Neuronal stem cell (in vitro differentiated cells): ENCODE measurements around the gene PTPRG.
"Not testable (repeated sequence)": the region's sequence is repeated elsewhere in the genome, so short reads cannot be mapped to it uniquely, and the experiment has no call there.

Source experiments
- DNase-seq: peaks from one replicate; pipeline ENCODE4 v3.0.0-alpha.2; 2013; ENCODE audit warnings: low spot score
- H2AFZ ChIP-seq: one replicate; pipeline ENCODE4 v1.6.1; 2013; ENCODE audit warnings: mild to moderate bottlenecking, low read length, inconsistent platforms
- H2AK5ac ChIP-seq: 2 replicates; pipeline ENCODE4 v1.6.1; 2013; ENCODE audit warnings: low read depth, mild to moderate bottlenecking, inconsistent platforms, low read length, moderate library complexity, mixed read lengths
- H2BK120ac ChIP-seq: 2 replicates; pipeline ENCODE4 v1.6.1; 2013; ENCODE audit warnings: low read depth, mild to moderate bottlenecking, inconsistent platforms, low read length, moderate library complexity, mixed read lengths
- H2BK12ac ChIP-seq: one replicate; pipeline ENCODE4 v1.6.1; 2013; ENCODE audit warnings: low read length, inconsistent platforms
- H2BK15ac ChIP-seq: 2 replicates; pipeline ENCODE4 v1.6.1; 2013; ENCODE audit warnings: mild to moderate bottlenecking, low read length, inconsistent platforms, mixed read lengths
- H2BK5ac ChIP-seq: one replicate; pipeline ENCODE4 v1.6.1; 2013; ENCODE audit warnings: inconsistent platforms, mild to moderate bottlenecking, low read length, moderate library complexity
- H3K14ac ChIP-seq: one replicate; pipeline ENCODE4 v1.6.1; 2013; ENCODE audit warnings: low read length, inconsistent platforms
- H3K18ac ChIP-seq: 2 replicates; pipeline ENCODE4 v1.6.1; 2013; ENCODE audit warnings: low read length, inconsistent platforms
- H3K23ac ChIP-seq: 2 replicates; pipeline ENCODE4 v1.6.1; 2013; ENCODE audit warnings: low read depth, mild to moderate bottlenecking, mixed read lengths, low read length, inconsistent platforms; ENCODE audit not compliant: poor library complexity
- H3K27ac ChIP-seq: replicated peaks from 3 replicates; pipeline ENCODE4 v1.5.1; 2013; ENCODE audit warnings: low read length, inconsistent platforms
- H3K27me3 ChIP-seq, 3 experiments: 2 replicates each; pipeline ENCODE4 v1.6.1; 2013; ENCODE audit warnings: low read length in 3 of 3, mild to moderate bottlenecking in 2 of 3, inconsistent platforms in 1 of 3, low read depth in 1 of 3, mixed read lengths in 1 of 3, moderate library complexity in 1 of 3; ENCODE audit not compliant: control insufficient read depth in 3 of 3, insufficient read depth in 3 of 3
- H3K36me3 ChIP-seq, 2 donors: replicated peaks in 1 of 2; 2 replicates each; pipeline ENCODE4 v1.6.1; 2013; ENCODE audit warnings: low read length in 2 of 2; ENCODE audit not compliant: control insufficient read depth in 2 of 2, insufficient read depth in 2 of 2
- H3K4ac ChIP-seq: 2 replicates; pipeline ENCODE4 v1.6.1; 2013; ENCODE audit warnings: inconsistent platforms, mild to moderate bottlenecking, low read length, moderate library complexity
- H3K4me1 ChIP-seq, 2 donors: 1 replicate in 1 of 2; 2 replicates in 1 of 2; pipeline ENCODE4 v1.6.1; 2013; ENCODE audit warnings: low read length in 2 of 2, low read depth in 1 of 2; ENCODE audit not compliant: control insufficient read depth in 2 of 2, insufficient read depth in 1 of 2
- H3K4me2 ChIP-seq: one replicate; pipeline ENCODE4 v1.6.1; 2013; ENCODE audit warnings: mild to moderate bottlenecking, low read length, inconsistent platforms; ENCODE audit not compliant: insufficient read depth, poor library complexity, severe bottlenecking
- H3K4me3 ChIP-seq, 2 donors: 2 replicates each; pipeline ENCODE4 v1.5.1; 2013; ENCODE audit warnings: low read length in 2 of 2, mild to moderate bottlenecking in 2 of 2, inconsistent platforms in 1 of 2, moderate library complexity in 1 of 2
- H3K79me1 ChIP-seq: one replicate; pipeline ENCODE4 v1.6.1; 2013; ENCODE audit warnings: low read depth, mild to moderate bottlenecking, inconsistent platforms, low read length, moderate library complexity
- H3K9ac ChIP-seq: one replicate; pipeline ENCODE4 v1.6.1; 2013; ENCODE audit warnings: mild to moderate bottlenecking, low read depth, low read length, inconsistent platforms; ENCODE audit not compliant: poor library complexity
- H3K9me3 ChIP-seq, 2 donors: replicated peaks in 1 of 2; 2 replicates each; pipeline versions ENCODE3 to v1.6.1; 2013; ENCODE audit warnings: low read length in 2 of 2, mild to moderate bottlenecking in 2 of 2, inconsistent platforms in 1 of 2, low read depth in 1 of 2, mixed read lengths in 1 of 2, moderate library complexity in 1 of 2; ENCODE audit not compliant: control insufficient read depth in 2 of 2, insufficient read depth in 1 of 2
- H4K8ac ChIP-seq: one replicate; pipeline ENCODE4 v1.6.1; 2013; ENCODE audit warnings: low read depth, mild to moderate bottlenecking, inconsistent platforms, low read length, moderate library complexity
- H4K91ac ChIP-seq: one replicate; pipeline ENCODE4 v1.6.1; 2013; ENCODE audit warnings: low read length, low read depth, mild to moderate bottlenecking, inconsistent platforms; ENCODE audit not compliant: poor library complexity
- WGBS, 2 donors: extraction: QIAGEN DNeasy Blood & Tissue Kit; methylation state at CpG; one replicate each; pipeline ENCODE4 v1.1.7; 2013; ENCODE audit warnings: missing lambda C conversion rate in 2 of 2, mixed read lengths in 1 of 2; ENCODE audit not compliant: insufficient read length in 2 of 2, insufficient replicate concordance in 1 of 2; ENCODE audit errors: extremely low coverage in 2 of 2; 5-methylcytosine and 5-hydroxymethylcytosine counted together

The PTPRG gene

GRCh38 chr3:61816304-61816703 is 254.9 kb downstream of the PTPRG start:
- not testable (repeated sequence) for H4K8ac ChIP-seq, H4K91ac ChIP-seq, H3K27ac ChIP-seq, H3K9me3 ChIP-seq, H2BK12ac ChIP-seq, H3K23ac ChIP-seq, H3K4me2 ChIP-seq, H3K27me3 ChIP-seq, H3K9ac ChIP-seq, H2BK5ac ChIP-seq, H2AFZ ChIP-seq, H3K36me3 ChIP-seq, H2BK120ac ChIP-seq, H3K4ac ChIP-seq, DNase-seq, H2AK5ac ChIP-seq, H3K4me1 ChIP-seq, H3K79me1 ChIP-seq, H3K18ac ChIP-seq, H3K4me3 ChIP-seq, H2BK15ac ChIP-seq, H3K14ac ChIP-seq
- WGBS, 2 donors = no CpG with 5 or more reads among the region's 5 CpGs

- Histone ChIP-seq H3K9ac (no peak overlapping the region), H3K4me1 (peaks cover 0 to 3% of the 10 kb centered on the region in 2 donors), H3K4me3 (no peak overlapping the region), H2BK12ac (no peak overlapping the region), H2BK5ac (no peak overlapping the region), H3K36me3 (no peaks in the 10 kb centered on the region), H3K4me2 (no peak overlapping the region), H3K27me3 (no peaks in the 10 kb centered on the region), H4K91ac (no peak overlapping the region), H2BK15ac (no peak overlapping the region), H3K18ac (no peak overlapping the region), H3K4ac (no peak overlapping the region), H4K8ac (no peak overlapping the region), H3K79me1 (peaks cover 2% of the 10 kb centered on the region), H3K23ac (no peak overlapping the region), H2AK5ac (no peak overlapping the region), H2AFZ (no peak overlapping the region), H2BK120ac (no peak overlapping the region), H3K9me3 (no peaks in the 10 kb centered on the region), H3K27ac (no peak overlapping the region), H3K14ac (no peak overlapping the region)
- 100% methylated on average over 1 of the region's 3 CpGs; no CpG with 5 or more reads in 1 of the 2 donors for WGBS, 2 donors
- no peak for DNase-seq
Observed at GRCh38 chr3:61819861-61820260, 258.5 kb downstream of the PTPRG start.

DNA sequence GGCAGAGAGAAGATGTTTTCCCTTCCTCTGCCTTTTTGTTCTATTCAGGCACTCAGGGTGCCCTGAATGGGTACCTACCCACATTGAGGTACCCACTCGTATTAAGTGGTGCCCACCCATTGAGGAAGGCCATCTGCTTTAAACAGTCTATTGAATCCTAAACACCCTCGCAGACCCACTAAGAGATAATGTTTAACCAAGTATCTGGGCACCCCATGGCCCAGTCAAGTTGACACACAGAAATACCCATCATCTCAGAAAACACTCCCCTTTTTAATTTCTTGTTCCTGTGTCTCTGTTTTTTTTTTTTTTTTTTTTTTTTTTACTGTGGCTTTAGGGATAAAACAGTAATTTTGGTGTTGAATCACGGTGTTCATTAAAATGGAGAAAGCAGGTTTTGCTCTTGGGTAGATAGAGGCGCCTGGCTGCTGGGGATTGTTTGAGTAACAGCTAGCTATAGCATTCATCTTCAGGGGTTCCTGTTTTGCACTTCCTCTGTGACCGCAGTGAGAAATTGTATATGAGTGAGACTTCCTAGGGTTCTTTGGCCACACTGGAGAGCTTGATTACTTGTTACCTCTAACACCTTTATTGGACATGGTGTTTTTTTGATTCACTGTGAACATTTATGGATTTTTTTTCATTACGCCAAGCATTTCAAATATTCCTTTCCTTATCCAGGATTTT is 259.1 kb downstream of the PTPRG start:
- H4K91ac ChIP-seq = no peak overlapping the region
- WGBS, 2 donors = no CpG with 5 or more reads among the region's 6 CpGs

DNA sequence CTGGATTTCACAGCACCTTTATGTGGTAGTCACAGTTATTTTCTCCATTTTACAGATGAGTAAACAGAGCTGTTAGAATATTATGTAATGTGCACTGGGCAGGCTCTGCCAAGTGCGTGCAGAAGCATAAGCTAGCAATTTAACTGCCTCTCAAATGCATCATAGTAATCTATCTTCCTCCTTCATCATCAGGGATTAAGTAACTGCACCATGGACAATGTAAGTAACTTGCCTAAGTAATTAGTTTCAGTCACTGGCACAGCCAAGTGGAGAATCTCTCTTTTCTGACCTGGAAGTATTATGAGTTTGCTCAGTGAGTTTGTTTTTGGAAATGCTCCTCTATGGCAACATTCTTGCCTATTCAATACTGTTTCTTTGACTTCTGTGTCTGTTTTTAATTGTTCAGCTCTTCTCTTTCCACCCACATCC is 260.5 kb downstream of the PTPRG start:
- no peak overlapping the region for H2AFZ ChIP-seq
- no peak overlapping the region for H3K4me3 ChIP-seq
- H3K4me1 ChIP-seq = peaks cover 0 to 3% of the 10 kb centered on the region in 2 donors
- no peak overlapping the region for H3K9ac ChIP-seq
- no peak overlapping the region for H3K23ac ChIP-seq
- H3K27me3 ChIP-seq = no peaks in the 10 kb centered on the region
- H4K91ac ChIP-seq = no peak overlapping the region
- no peak overlapping the region for H2BK120ac ChIP-seq
- peaks cover 2% of the 10 kb centered on the region for H3K79me1 ChIP-seq
- H2AK5ac ChIP-seq = no peak overlapping the region
- H2BK15ac ChIP-seq = no peak overlapping the region
- no peak overlapping the region for H2BK5ac ChIP-seq
- no peak overlapping the region for H3K4ac ChIP-seq
- H3K18ac ChIP-seq = no peak overlapping the region
- H3K27ac ChIP-seq = no peak overlapping the region
- H3K14ac ChIP-seq = no peak overlapping the region
- no peak for DNase-seq
- H3K9me3 ChIP-seq = no peaks in the 10 kb centered on the region
- no peak overlapping the region for H3K4me2 ChIP-seq
- H4K8ac ChIP-seq = no peak overlapping the region
- H2BK12ac ChIP-seq = no peak overlapping the region
- no peaks in the 10 kb centered on the region for H3K36me3 ChIP-seq
- no CpG with 5 or more reads among the region's 1 CpG for WGBS, 2 donors

More for the DNA sequence above, 259.1 kb downstream of the PTPRG start:
- Histone ChIP-seq H3K27me3 (no peaks in the 10 kb centered on the region), H3K36me3 (no peaks in the 10 kb centered on the region), H3K9ac (no peak overlapping the region), H3K27ac (no peak overlapping the region), H3K4me1 (peaks cover 0 to 3% of the 10 kb centered on the region in 2 donors), H3K4me3 (no peak overlapping the region), H2BK120ac (no peak overlapping the region), H2BK15ac (no peak overlapping the region), H3K4ac (no peak overlapping the region), H3K4me2 (no peak overlapping the region), H3K23ac (no peak overlapping the region), H2AFZ (no peak overlapping the region), H2BK12ac (no peak overlapping the region), H2BK5ac (no peak overlapping the region), H3K79me1 (peaks cover 2% of the 10 kb centered on the region), H3K14ac (no peak overlapping the region), H4K8ac (no peak overlapping the region), H2AK5ac (no peak overlapping the region), H3K9me3 (no peaks in the 10 kb centered on the region), H3K18ac (no peak overlapping the region)
- DNase-seq = no peak
